Bronchial epithelial cell (primary cell): Measurements from ENCODE around the gene ASIC2. TPM values are rescaled to one million over a fixed set of nuclear protein-coding genes. Genes with fewer than 3 reads are reported as not detected.

ENCODE experiments used
- DNase-seq: peaks from one replicate; pipeline ENCODE4 v3.0.0-alpha.2; 2010; ENCODE audit warnings: low read depth
- FAIRE-seq: peaks from 2 replicates; lab custom pipeline; 2011; peaks lifted over from hg19 to GRCh38; lab: Jason Lieb, UNC
- H3K27me3 ChIP-seq: 2 replicates; pipeline ENCODE4 v1.5.1; 2011; ENCODE audit warnings: low read length; ENCODE audit not compliant: control insufficient read depth, insufficient read depth
- H3K36me3 ChIP-seq: 2 replicates; pipeline ENCODE4 v1.5.1; 2011; ENCODE audit warnings: low read length; ENCODE audit not compliant: control insufficient read depth, insufficient read depth
- H3K4me3 ChIP-seq: 2 replicates; pipeline ENCODE4 v1.5.1; 2011; ENCODE audit warnings: mild to moderate bottlenecking, low read depth, low read length, control low read depth
- total RNA-seq: library from RNA; depleted of rRNA; stranded (reverse); fragments of >200 nt; gene quantifications from 2 replicates; pipeline ENCODE4 v1.2.1, GENCODE V29; 2014
- TF ChIP-seq, protein P1 (sequence below): IDR thresholded peaks from 2 replicates; pipeline ENCODE4 v1.5.1; 2011; ENCODE audit warnings: mild to moderate bottlenecking, moderate library complexity, low read length, control low read depth, inconsistent platforms; ENCODE audit not compliant: insufficient read depth, severe bottlenecking

The ASIC2 gene
- total RNA-seq, 1 donor from 2014 or later: not detected

DNA sequence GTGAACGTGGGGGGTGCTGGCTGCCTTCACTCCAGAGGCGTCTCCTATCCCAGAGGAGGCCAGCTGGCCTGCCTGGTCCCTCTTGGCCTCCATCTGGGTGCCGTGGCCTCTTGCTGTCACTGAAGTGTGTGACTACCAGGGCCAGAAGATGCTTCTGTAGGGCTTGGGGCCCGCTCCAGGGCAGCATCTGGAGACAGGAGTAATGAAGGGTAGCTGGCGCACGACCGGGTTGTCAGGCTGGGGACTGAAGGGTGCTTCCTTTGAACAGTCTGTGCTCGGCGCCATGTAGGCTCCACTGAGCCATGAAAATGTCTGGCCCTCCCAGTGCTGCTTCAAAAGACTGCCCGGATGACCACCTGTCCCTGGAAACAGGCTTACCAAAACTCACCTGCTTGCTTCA lies 31.3 kb downstream of the ASIC2 start:
- Histone ChIP-seq H3K4me3 (no peak overlapping the region), H3K36me3 (no peaks in the 10 kb centered on the region), H3K27me3 (no peaks in the 10 kb centered on the region)
- no peak for DNase-seq
- no peak for FAIRE-seq
- TF ChIP-seq, protein P1, sequence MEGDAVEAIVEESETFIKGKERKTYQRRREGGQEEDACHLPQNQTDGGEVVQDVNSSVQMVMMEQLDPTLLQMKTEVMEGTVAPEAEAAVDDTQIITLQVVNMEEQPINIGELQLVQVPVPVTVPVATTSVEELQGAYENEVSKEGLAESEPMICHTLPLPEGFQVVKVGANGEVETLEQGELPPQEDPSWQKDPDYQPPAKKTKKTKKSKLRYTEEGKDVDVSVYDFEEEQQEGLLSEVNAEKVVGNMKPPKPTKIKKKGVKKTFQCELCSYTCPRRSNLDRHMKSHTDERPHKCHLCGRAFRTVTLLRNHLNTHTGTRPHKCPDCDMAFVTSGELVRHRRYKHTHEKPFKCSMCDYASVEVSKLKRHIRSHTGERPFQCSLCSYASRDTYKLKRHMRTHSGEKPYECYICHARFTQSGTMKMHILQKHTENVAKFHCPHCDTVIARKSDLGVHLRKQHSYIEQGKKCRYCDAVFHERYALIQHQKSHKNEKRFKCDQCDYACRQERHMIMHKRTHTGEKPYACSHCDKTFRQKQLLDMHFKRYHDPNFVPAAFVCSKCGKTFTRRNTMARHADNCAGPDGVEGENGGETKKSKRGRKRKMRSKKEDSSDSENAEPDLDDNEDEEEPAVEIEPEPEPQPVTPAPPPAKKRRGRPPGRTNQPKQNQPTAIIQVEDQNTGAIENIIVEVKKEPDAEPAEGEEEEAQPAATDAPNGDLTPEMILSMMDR: no peak

DNA sequence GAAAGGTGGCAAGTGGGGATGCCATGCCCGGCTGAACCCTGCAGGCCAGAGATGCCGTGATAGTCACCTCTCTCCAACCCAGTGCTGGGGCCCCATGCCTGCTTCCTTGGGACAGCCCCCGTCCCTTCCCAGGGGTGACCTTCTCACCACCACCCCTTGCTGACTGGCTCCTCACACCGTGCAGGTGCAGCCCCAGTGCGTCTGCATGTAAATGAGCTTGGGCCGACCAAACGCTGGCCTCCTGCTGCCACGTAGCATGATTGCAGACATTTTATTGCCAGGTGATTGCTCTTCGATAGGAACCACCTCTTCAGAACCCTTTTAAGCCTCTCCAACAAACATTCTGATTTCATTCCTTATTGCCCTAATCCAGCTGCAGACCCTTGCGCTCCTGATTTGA lies 32.5 kb downstream of the ASIC2 start:
- FAIRE-seq (no peak), DNase-seq (no peak)
- H3K36me3 ChIP-seq: no peaks in the 10 kb centered on the region
- H3K4me3 ChIP-seq: no peak overlapping the region
- TF ChIP-seq, protein P1: no peak
- H3K27me3 ChIP-seq: no peaks in the 10 kb centered on the region

DNA sequence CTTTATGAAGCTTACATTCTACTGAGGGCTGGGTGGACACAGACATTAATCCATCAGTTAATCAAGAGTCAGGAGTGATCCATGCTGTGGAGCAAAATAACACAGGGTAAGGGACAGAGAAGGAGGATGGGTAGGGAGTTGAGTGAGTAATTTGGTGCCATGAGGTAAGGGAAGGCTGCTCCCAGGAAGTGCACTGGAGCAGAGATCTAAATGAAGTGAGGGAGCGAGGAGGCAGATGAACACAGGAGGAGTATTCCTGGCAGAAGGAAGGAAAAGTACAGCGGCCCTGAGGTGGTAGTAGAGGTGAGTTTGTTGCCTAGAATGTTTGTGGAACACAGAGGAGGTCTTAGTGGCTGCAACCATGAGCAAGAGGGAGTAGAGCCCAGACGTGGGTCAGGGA lies 34.8 kb downstream of the ASIC2 start:
- Histone ChIP-seq H3K4me3 (no peak overlapping the region), H3K27me3 (peaks cover 8% of the 10 kb centered on the region), H3K36me3 (no peaks in the 10 kb centered on the region)
- TF ChIP-seq, protein P1: no peak
- FAIRE-seq: no peak
- DNase-seq: no peak

DNA sequence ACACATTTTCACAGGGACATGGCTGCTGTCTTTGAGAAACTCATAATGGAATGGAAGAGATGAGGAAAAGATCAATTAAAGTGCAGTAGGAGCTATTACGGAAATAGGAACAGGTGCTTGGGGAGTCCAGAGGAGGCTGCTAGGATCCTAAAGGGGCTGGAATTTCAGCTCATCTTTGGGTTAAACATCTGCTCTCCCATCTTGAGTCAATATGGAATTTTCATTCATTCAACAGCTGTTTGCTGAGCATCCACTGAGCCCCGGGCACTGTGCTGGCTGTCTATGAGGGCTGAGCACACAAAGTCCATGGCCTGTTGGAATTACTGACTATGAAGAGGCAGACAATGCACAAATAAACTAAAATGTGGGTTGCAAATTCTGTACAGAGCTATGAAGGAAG lies 47.9 kb downstream of the ASIC2 start:
- Histone ChIP-seq H3K36me3 (no peaks in the 10 kb centered on the region), H3K4me3 (no peak overlapping the region), H3K27me3 (no peaks in the 10 kb centered on the region)
- no peak for DNase-seq
- TF ChIP-seq, protein P1: no peak
- FAIRE-seq: no peak

DNA sequence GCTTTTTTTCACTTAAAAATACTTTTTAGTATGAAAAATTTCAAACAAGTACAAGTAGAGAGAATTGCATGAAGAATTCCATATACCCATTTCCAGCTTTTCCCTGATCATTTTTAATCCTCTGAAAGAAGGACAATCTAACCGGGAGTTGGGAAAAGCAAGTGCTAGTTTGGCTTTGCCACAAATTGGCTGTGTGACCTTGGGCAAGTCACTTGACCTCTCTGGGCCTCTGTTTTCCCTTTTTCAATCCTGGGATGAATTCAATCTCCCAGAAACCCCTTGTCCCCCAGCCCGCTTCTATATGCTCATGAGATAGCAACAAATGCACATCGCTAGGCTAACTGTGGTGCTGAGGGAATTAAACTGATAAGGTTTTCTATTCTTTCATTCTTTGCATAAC lies 49.4 kb downstream of the ASIC2 start:
- Histone ChIP-seq H3K4me3 (no peak overlapping the region), H3K27me3 (no peaks in the 10 kb centered on the region), H3K36me3 (no peaks in the 10 kb centered on the region)
- FAIRE-seq: no peak
- TF ChIP-seq, protein P1: no peak
- DNase-seq: no peak

DNA sequence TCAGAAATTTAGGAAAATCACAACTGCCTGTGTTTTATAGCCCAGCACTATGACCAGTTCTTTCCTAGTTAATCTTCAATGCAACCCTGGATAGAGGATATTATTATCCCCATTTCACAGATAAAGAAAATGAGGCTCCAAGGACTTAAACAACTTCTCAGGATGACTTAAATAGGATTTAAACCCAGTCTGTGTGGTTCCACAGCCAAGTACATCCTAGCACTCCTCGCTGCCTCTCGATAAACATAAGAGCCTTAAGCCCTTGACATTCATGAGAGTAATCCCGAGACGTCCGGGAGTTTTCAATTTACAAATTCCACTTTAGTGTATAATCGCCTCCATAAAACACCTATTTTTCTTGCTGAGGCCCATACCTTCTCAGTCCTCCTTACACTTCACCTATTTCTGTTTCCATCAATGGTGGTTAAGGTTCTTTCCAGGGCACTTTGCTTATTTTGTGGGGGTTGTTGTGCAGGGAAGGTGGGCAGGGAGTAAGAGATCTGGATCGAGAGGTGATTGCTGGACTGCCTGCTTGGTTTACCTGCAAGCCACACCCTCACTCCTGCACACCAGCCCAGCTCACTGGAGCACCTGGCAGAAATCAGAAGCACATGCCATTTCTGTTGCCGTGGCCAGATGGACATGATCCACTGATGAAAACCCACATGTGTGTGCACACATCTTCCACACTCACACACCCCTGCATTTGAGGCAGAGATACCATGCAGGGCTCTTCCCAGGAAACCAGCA lies 50.5 kb downstream of the ASIC2 start:
- DNase-seq: no peak
- Histone ChIP-seq H3K4me3 (no peak overlapping the region), H3K27me3 (peaks cover 2% of the 10 kb centered on the region), H3K36me3 (no peaks in the 10 kb centered on the region)
- FAIRE-seq: no peak
- TF ChIP-seq, protein P1: no peak
